ENCODE data around the gene NFKB1.

- TF ChIP-seq CTCF (conservative IDR thresholded peaks at IDR 0.05 in 1 of 2, IDR thresholded peaks at IDR 0.05 in 1 of 2; ENCODE audit: low read depth in 1 of 2, low read length in 2 of 2) (no peak), EZH2 (IDR thresholded peaks at IDR 0.05; ENCODE audit: low read length, missing control alignments) (no peak)
Measured at GRCh38 chr4:102533904-102534303, 32.7 kb downstream of the NFKB1 start.
